HepG2 (cell line): ENCODE results near the gene TLK2. TPM values are rescaled to one million over a fixed set of nuclear protein-coding genes. Genes with fewer than 3 reads are reported as not detected.

Experiments used
- AHR ChIP-seq: IDR thresholded peaks from 2 replicates; pipeline ENCODE4 v1.6.1; 2018; ENCODE audit warnings: missing genetic modification reagents, missing compliant biosample characterization
- ATF7-NPFF ChIP-seq: sonication (generic); formaldehyde crosslinking; IDR thresholded peaks from 2 replicates; pipeline ENCODE4 v1.8.1; 2023; ENCODE audit warnings: mild to moderate bottlenecking, low read depth, missing genetic modification reagents, moderate library complexity
- EEA1 ChIP-seq: sonication (generic); formaldehyde crosslinking; IDR thresholded peaks from 2 replicates; pipeline ENCODE4 v1.5.1; 2020; ENCODE audit warnings: mild to moderate bottlenecking, missing genetic modification reagents, borderline replicate concordance
- FOXP4 ChIP-seq: sonication (generic); formaldehyde crosslinking; IDR thresholded peaks from 2 replicates; pipeline ENCODE4 v1.4.0; 2020; ENCODE audit warnings: missing genetic modification reagents
- KLF13 ChIP-seq: sonication (generic); formaldehyde crosslinking; IDR thresholded peaks from 2 replicates; pipeline ENCODE4 v1.4.0; 2020; ENCODE audit warnings: mild to moderate bottlenecking, missing genetic modification reagents
- LCORL ChIP-seq, 2 experiments: fragments of 450-650 bp in 1 of 2; sonication (generic) in 1 of 2; formaldehyde crosslinking in 1 of 2; IDR thresholded peaks; 2 replicates each; pipeline versions ENCODE4 v1.5.0 to v1.6.1; 2017 to 2020; ENCODE audit warnings: antibody characterized with exemption in 1 of 2, missing genetic modification reagents in 1 of 2
- MAFG ChIP-seq: sonication (generic); formaldehyde crosslinking; IDR thresholded peaks from 2 replicates; pipeline ENCODE4 v1.5.1; 2020; ENCODE audit warnings: mild to moderate bottlenecking, missing genetic modification reagents
- MZF1 ChIP-seq: sonication (generic); formaldehyde crosslinking; IDR thresholded peaks from 2 replicates; pipeline ENCODE4 v1.8.1; 2023; ENCODE audit warnings: mild to moderate bottlenecking, missing genetic modification reagents, borderline replicate concordance
- PAX8 ChIP-seq: sonication (generic); formaldehyde crosslinking; IDR thresholded peaks from 2 replicates; pipeline ENCODE4 v1.8.0; 2022; ENCODE audit warnings: mild to moderate bottlenecking, missing genetic modification reagents, borderline replicate concordance
- POGZ ChIP-seq: sonication (generic); formaldehyde crosslinking; IDR thresholded peaks from 2 replicates; pipeline ENCODE4 v1.4.0; 2020; ENCODE audit warnings: mild to moderate bottlenecking, missing genetic modification reagents
- SALL2 ChIP-seq: sonication (generic); formaldehyde crosslinking; IDR thresholded peaks from 2 replicates; pipeline ENCODE4 v1.8.1; 2023; ENCODE audit warnings: mild to moderate bottlenecking, missing genetic modification reagents, inconsistent platforms
- SNRNP70 ChIP-seq: fragments of 200-400 bp; formaldehyde crosslinking; IDR thresholded peaks from 2 replicates; pipeline ENCODE4 v1.6.1; 2017; ENCODE audit warnings: mild to moderate bottlenecking, low read depth, low read length, moderate library complexity
- ZBTB39 ChIP-seq: sonication (generic); formaldehyde crosslinking; IDR thresholded peaks from 2 replicates; pipeline ENCODE4 v1.5.0; 2020; ENCODE audit warnings: missing genetic modification reagents
- ZNF143 ChIP-seq: sonication (generic); formaldehyde crosslinking; IDR thresholded peaks from 2 replicates; pipeline ENCODE4 v1.4.0; 2020; ENCODE audit warnings: missing genetic modification reagents
- ZNF564 ChIP-seq: sonication (generic); formaldehyde crosslinking; IDR thresholded peaks from 2 replicates; pipeline ENCODE4 v1.8.1; 2023; ENCODE audit warnings: mild to moderate bottlenecking, missing genetic modification reagents
- ZNF577 ChIP-seq: sonication (generic); formaldehyde crosslinking; IDR thresholded peaks from 2 replicates; pipeline ENCODE4 v1.4.0; 2020; ENCODE audit warnings: mild to moderate bottlenecking, low read depth, missing genetic modification reagents, borderline replicate concordance
- polyA plus RNA-seq, 8 experiments: library from polyadenylated mRNA; depleted of rRNA in 3 of 8; stranded (reverse) in 7 of 8; unstranded in 1 of 8; fragments of >200 nt; fragmentation: Illumina TruSeq in 4 of 8; extraction: Trizol in 4 of 8; gene quantifications; 2 replicates each; pipeline versions ENCODE4 v1.2.1 to v1.2.3, GENCODE V29; 2011 to 2016; ENCODE audit warnings: low read depth in 4 of 8, missing spikeins in 1 of 8, mixed read lengths in 1 of 8; ENCODE audit not compliant: insufficient read depth in 1 of 8
- total RNA-seq, 5 experiments: library from RNA; depleted of rRNA; stranded (reverse); fragments of >200 nt; fragmentation: Illumina TruSeq; extraction: Trizol; gene quantifications; 2 replicates each; pipeline ENCODE4 v1.2.3, GENCODE V29; 2016; ENCODE audit warnings: low read depth in 1 of 5

The TLK2 gene
- total and polyA plus RNA-seq, 2 of the 13 experiments (the other 11 are each of a cell fraction or from before 2014, with no cell fraction given), result 58.7 to 60.8 TPM

- TF ChIP-seq ZNF564 (CRISPR knock-in tag) (peak; percentile 91), AHR (CRISPR knock-in tag) (no peak; the same call in 1 of the 2 replicates), ZNF143 (CRISPR knock-in tag) (no peak), POGZ (no peak), EEA1 (CRISPR knock-in tag) (no peak), ZBTB39 (CRISPR knock-in tag) (no peak), ATF7-NPFF (peak; percentile 71; the same call in 1 of the 2 replicates), SNRNP70 (no peak), KLF13 (CRISPR knock-in tag) (no peak), PAX8 (no peak), ZNF577 (no peak), MAFG (no peak), MZF1 (CRISPR knock-in tag) (no peak), FOXP4 (no peak; the same call in 1 of the 2 replicates), LCORL (IDR thresholded peaks at IDR 0.05) (no peak), LCORL (CRISPR knock-in tag; IDR thresholded peaks at IDR 0.05) (peak; percentile 72), SALL2 (CRISPR knock-in tag) (no peak)
These were observed 138.6 kb downstream of the TLK2 start (continued) for GRCh38 chr17:62616993-62617893.
